Astrocyte (in vitro differentiated cells and primary cell): Measurements from ENCODE around the gene GUK1. TPM values are rescaled to one million over a fixed set of nuclear protein-coding genes. Genes with fewer than 3 reads are reported as not detected.

Source experiments
- DNase-seq: peaks from one replicate; pipeline ENCODE4 v3.0.0-alpha.2; 2010; ENCODE audit warnings: low read depth
- FAIRE-seq: peaks from 2 replicates; lab custom pipeline; 2011; peaks lifted over from hg19 to GRCh38; lab: Jason Lieb, UNC
- H2AFZ ChIP-seq: 2 replicates; pipeline ENCODE4 v1.6.0; 2012; ENCODE audit warnings: low read depth, low read length, inconsistent platforms
- H3K27ac ChIP-seq: 2 replicates; pipeline ENCODE4 v1.5.1; 2011; ENCODE audit warnings: low read depth, low read length, inconsistent platforms
- H3K27me3 ChIP-seq: 2 replicates; pipeline ENCODE4 v1.6.0; 2011; ENCODE audit warnings: low read length, inconsistent platforms; ENCODE audit not compliant: insufficient read depth
- H3K36me3 ChIP-seq: 2 replicates; pipeline ENCODE4 v1.5.1; 2011; ENCODE audit warnings: low read length, inconsistent platforms; ENCODE audit not compliant: insufficient read depth
- H3K4me1 ChIP-seq: 2 replicates; pipeline ENCODE4 v1.5.1; 2011; ENCODE audit warnings: low read length, inconsistent platforms; ENCODE audit not compliant: insufficient read depth
- H3K4me2 ChIP-seq: 2 replicates; pipeline ENCODE4 v1.6.0; 2012; ENCODE audit warnings: low read length, inconsistent platforms
- H3K4me3 ChIP-seq: 2 replicates; pipeline ENCODE4 v1.5.1; 2011; ENCODE audit warnings: low read depth, mild to moderate bottlenecking, low read length, inconsistent platforms; ENCODE audit not compliant: insufficient read depth
- H3K79me2 ChIP-seq: 2 replicates; pipeline ENCODE4 v1.6.0; 2012; ENCODE audit warnings: mild to moderate bottlenecking, low read length, inconsistent platforms; ENCODE audit not compliant: insufficient read depth
- H3K9ac ChIP-seq: 2 replicates; pipeline ENCODE4 v1.6.0; 2012; ENCODE audit warnings: mild to moderate bottlenecking, low read length, inconsistent platforms
- H3K9me3 ChIP-seq: 2 replicates; pipeline ENCODE4 v1.5.1; 2012; ENCODE audit warnings: low read depth, mild to moderate bottlenecking, low read length, inconsistent platforms; ENCODE audit not compliant: insufficient read depth
- H4K20me1 ChIP-seq: 2 replicates; pipeline ENCODE4 v1.6.0; 2012; ENCODE audit warnings: low read length, inconsistent platforms; ENCODE audit not compliant: insufficient read depth
- H3K27ac Mint-ChIP-seq: one replicate; pipeline ENCODE4 v1.8.0; 2021; ENCODE audit warnings: mild to moderate bottlenecking, mixed read lengths; ENCODE audit not compliant: unreplicated experiment
- H3K27me3 Mint-ChIP-seq: one replicate; pipeline ENCODE4 v1.8.0; 2021; ENCODE audit warnings: low read depth, mixed read lengths; ENCODE audit not compliant: unreplicated experiment
- H3K36me3 Mint-ChIP-seq: one replicate; pipeline ENCODE4 v1.8.0; 2021; ENCODE audit warnings: low read depth, mixed read lengths; ENCODE audit not compliant: unreplicated experiment
- H3K4me1 Mint-ChIP-seq: one replicate; pipeline ENCODE4 v1.8.0; 2021; ENCODE audit warnings: low read depth, mixed read lengths; ENCODE audit not compliant: unreplicated experiment
- H3K4me3 Mint-ChIP-seq: one replicate; pipeline ENCODE4 v1.8.0; 2021; ENCODE audit warnings: mild to moderate bottlenecking, moderate library complexity, mixed read lengths; ENCODE audit not compliant: unreplicated experiment
- H3K9me3 Mint-ChIP-seq: one replicate; pipeline ENCODE4 v1.8.0; 2021; ENCODE audit warnings: mild to moderate bottlenecking, mixed read lengths; ENCODE audit not compliant: unreplicated experiment
- CTCF ChIP-seq: IDR thresholded peaks from 2 replicates; pipeline ENCODE4 v1.5.1; 2011; ENCODE audit warnings: low read depth, mild to moderate bottlenecking, inconsistent platforms, low read length, moderate library complexity; ENCODE audit not compliant: insufficient read depth
- EZH2 ChIP-seq: IDR thresholded peaks from 2 replicates; pipeline ENCODE4 v1.6.1; 2012; ENCODE audit warnings: mild to moderate bottlenecking, low read length, inconsistent platforms; ENCODE audit not compliant: insufficient read depth
- total RNA-seq: library from RNA; stranded (reverse); gene quantifications from 2 replicates; pipeline ENCODE4 v1.2.1, GENCODE V29; 2021

The GUK1 gene
- total RNA-seq, 1 donor from 2014 or later: 214 TPM

GRCh38 chr1:228162286-228163006 lies 22.4 kb downstream of the GUK1 start:
- H3K27ac ChIP-seq: peak overlapping the region; percentile 63

GRCh38 chr1:228163007-228163753 lies 23.1 kb downstream of the GUK1 start:
- Histone ChIP-seq H2AFZ (peak overlapping the region; percentile 26), H3K4me3 (no peak overlapping the region), H3K79me2 (peaks cover 18% of the 10 kb centered on the region), H3K36me3 (no peaks in the 10 kb centered on the region), H3K27me3 (peaks cover 7% of the 10 kb centered on the region), H3K4me2 (peak overlapping the region; percentile 57), H3K9ac (peak overlapping the region; percentile 58), H3K9me3 (peaks cover 2% of the 10 kb centered on the region), H4K20me1 (no peaks in the 10 kb centered on the region), H3K27ac (peak overlapping the region; percentile 63), H3K4me1 (peaks cover 28% of the 10 kb centered on the region)
- FAIRE-seq (no peak), DNase-seq (peak; percentile 65)
- H3K4me3 Mint-ChIP-seq: no peak overlapping the region
- H3K4me1 Mint-ChIP-seq: peaks cover 5% of the 10 kb centered on the region
- H3K9me3 Mint-ChIP-seq: peaks cover 2% of the 10 kb centered on the region
- TF ChIP-seq CTCF: no peak
- H3K27ac Mint-ChIP-seq: no peak overlapping the region
- peaks cover 3% of the 10 kb centered on the region for H3K27me3 Mint-ChIP-seq
- H3K36me3 Mint-ChIP-seq: peaks cover 2% of the 10 kb centered on the region

More at GRCh38 chr1:228162286-228163006, 22.4 kb downstream of the GUK1 start:
- no peaks in the 10 kb centered on the region for H3K36me3 ChIP-seq
- peaks cover 28% of the 10 kb centered on the region for H3K4me1 ChIP-seq
- H3K4me2 ChIP-seq: peak overlapping the region; percentile 57
- H3K27ac Mint-ChIP-seq: no peak overlapping the region
- H4K20me1 ChIP-seq: no peaks in the 10 kb centered on the region
- FAIRE-seq (no peak), DNase-seq (peak; percentile 16)
- H3K9me3 Mint-ChIP-seq: peaks cover 2% of the 10 kb centered on the region
- TF ChIP-seq EZH2 (no peak), CTCF (no peak)
- H3K9me3 ChIP-seq: peaks cover 3% of the 10 kb centered on the region
- peaks cover 2% of the 10 kb centered on the region for H3K36me3 Mint-ChIP-seq
- H3K4me3 Mint-ChIP-seq: no peak overlapping the region
- peak overlapping the region; percentile 58 for H3K9ac ChIP-seq
- H3K4me1 Mint-ChIP-seq: peaks cover 5% of the 10 kb centered on the region
- H3K4me3 ChIP-seq: no peak overlapping the region
- H3K27me3 Mint-ChIP-seq: peaks cover 3% of the 10 kb centered on the region
- H3K27me3 ChIP-seq: peaks cover 7% of the 10 kb centered on the region
- peaks cover 10% of the 10 kb centered on the region for H3K79me2 ChIP-seq
- H2AFZ ChIP-seq: peak overlapping the region; percentile 26
